ENCODE data around the gene ILRUN.
"Not testable (repeated sequence)": the region's sequence is repeated elsewhere in the genome, so short reads cannot be mapped to it uniquely, and the experiment has no call there.

The ILRUN gene

DNA sequence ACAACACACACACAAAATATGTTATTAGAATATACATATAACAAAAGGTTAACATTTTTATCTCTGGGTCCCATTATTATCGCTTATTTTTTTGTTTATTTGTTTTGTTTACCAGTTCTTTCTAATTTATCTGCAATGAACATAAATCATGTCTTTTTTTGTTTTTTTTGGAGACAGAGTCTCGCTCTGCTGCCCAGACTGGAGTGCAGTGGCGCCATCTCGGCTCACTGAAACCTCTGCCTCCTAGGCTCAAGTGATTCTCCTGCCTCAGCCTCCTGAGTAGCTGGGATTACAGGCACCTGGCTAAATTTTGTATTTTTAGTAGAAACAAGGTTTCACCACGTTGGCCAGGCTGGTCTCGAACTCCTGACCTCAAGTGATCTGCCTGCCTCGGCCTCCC lies 16.3 kb downstream of the ILRUN start:
- H3K36me3 ChIP-seq (ENCODE audit: control insufficient read depth, insufficient read depth, low read length); H3K4me3 ChIP-seq (ENCODE audit: insufficient read depth, low read depth, low read length); H3K4me1 ChIP-seq (ENCODE audit: control insufficient read depth, insufficient read depth, low read length); H3K9me3 ChIP-seq (ENCODE audit: control insufficient read depth, low read length); H3K27ac ChIP-seq (ENCODE audit: insufficient read depth, low read depth, low read length, poor library complexity, severe bottlenecking); H3K27me3 ChIP-seq (ENCODE audit: control insufficient read depth, insufficient read depth, low read length, poor library complexity, severe bottlenecking): not testable (repeated sequence)
- WGBS, 2 experiments = 90 to 93% methylated on average over 6 to 7 of the region's 7 CpGs

DNA sequence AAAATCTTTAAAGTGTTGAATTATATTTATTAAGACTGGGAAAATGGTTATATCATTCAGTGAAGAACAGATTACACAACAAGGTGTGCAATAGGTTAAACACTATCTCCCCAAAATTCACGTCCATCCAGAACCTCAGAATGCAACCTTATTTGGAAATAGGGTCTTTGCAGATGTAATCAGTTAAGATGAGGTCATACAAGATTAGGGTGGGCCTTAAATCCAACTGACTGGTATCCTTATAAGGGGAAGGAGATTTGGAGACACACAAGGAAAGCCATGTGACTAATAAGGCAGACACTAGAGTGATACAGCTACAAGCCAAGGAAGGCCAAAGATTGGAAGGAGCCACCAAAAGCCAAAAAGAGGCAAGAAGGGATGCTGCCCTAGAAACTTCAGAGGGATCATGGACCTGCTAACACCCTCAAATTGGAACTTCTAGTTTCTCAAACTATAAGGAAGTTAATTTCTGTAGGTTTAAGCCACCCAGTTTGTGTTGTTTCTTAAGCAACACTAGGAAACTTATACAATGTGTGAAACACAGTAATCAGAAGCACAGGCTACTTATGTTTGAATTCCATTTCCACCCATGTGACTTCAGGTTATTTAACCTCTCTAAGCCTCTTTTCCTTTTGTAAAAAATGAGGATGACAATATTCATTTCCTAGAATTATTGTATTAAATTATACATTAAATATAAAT lies 16.9 kb downstream of the ILRUN start:
- 100% methylated on average over 1 of the region's 1 CpG for WGBS, 2 experiments

DNA sequence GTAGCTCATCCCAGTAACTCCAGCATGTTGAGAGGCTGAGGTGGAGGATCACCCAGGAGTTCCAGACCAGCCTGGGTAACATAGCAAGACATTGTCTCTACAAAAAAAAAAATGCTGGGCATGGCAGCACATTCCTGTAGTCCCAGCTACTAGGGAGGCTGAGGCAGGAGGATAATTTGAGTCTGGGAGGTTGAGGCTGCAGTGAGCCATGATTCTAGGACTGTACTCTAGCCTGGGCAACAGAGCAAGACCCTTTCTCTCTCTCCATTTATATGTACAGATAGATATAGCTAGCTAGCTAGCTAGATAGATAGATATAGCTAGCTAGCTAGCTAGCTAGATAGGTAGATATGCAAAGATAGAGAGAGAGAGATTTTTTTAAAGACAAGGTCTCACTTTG lies 20.4 kb downstream of the ILRUN start:
- Histone ChIP-seq H3K27ac (ENCODE audit: insufficient read depth, low read depth, low read length, poor library complexity, severe bottlenecking) (no peak overlapping the region), H3K27me3 (ENCODE audit: control insufficient read depth, insufficient read depth, low read length, poor library complexity, severe bottlenecking) (no peaks in the 10 kb centered on the region), H3K4me1 (ENCODE audit: control insufficient read depth, insufficient read depth, low read length) (no peaks in the 10 kb centered on the region), H3K4me3 (ENCODE audit: insufficient read depth, low read depth, low read length) (no peak overlapping the region), H3K36me3 (ENCODE audit: control insufficient read depth, insufficient read depth, low read length) (no peaks in the 10 kb centered on the region), H3K9me3 (ENCODE audit: control insufficient read depth, low read length) (no peaks in the 10 kb centered on the region)

More for the DNA sequence above, 16.9 kb downstream of the ILRUN start:
- H3K4me3 ChIP-seq (ENCODE audit: insufficient read depth, low read depth, low read length) = no peak overlapping the region
- no peaks in the 10 kb centered on the region for H3K36me3 ChIP-seq (ENCODE audit: control insufficient read depth, insufficient read depth, low read length)
- H3K27ac ChIP-seq (ENCODE audit: insufficient read depth, low read depth, low read length, poor library complexity, severe bottlenecking) = no peak overlapping the region
- no peaks in the 10 kb centered on the region for H3K27me3 ChIP-seq (ENCODE audit: control insufficient read depth, insufficient read depth, low read length, poor library complexity, severe bottlenecking)
- no peaks in the 10 kb centered on the region for H3K4me1 ChIP-seq (ENCODE audit: control insufficient read depth, insufficient read depth, low read length)
- H3K9me3 ChIP-seq (ENCODE audit: control insufficient read depth, low read length) = no peaks in the 10 kb centered on the region

DNA sequence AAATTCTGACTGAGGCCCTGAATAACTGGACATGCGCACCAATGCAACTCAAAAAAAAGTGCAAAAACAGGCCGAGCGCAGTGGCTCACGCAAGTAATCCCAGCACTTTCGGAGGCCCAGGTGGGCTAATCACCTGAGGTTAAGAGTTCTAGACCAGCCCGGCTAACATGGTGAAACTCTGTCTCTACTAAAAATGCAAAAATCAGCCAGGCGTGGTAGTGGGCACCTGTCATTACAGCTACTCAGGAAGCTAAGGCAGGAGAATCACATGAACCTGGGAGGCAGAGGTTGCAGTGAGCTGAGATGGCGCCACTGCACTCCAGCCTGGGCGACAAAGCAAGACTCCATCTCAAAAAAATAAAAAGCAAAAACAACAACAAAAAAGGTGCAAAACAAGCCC lies 21.6 kb downstream of the ILRUN start:
- H3K27ac ChIP-seq (ENCODE audit: insufficient read depth, low read depth, low read length, poor library complexity, severe bottlenecking); H3K4me3 ChIP-seq (ENCODE audit: insufficient read depth, low read depth, low read length); H3K36me3 ChIP-seq (ENCODE audit: control insufficient read depth, insufficient read depth, low read length); H3K27me3 ChIP-seq (ENCODE audit: control insufficient read depth, insufficient read depth, low read length, poor library complexity, severe bottlenecking); H3K4me1 ChIP-seq (ENCODE audit: control insufficient read depth, insufficient read depth, low read length); H3K9me3 ChIP-seq (ENCODE audit: control insufficient read depth, low read length): not testable (repeated sequence)
- WGBS, 2 experiments = 94 to 96% methylated on average over 9 of the region's 9 CpGs

DNA sequence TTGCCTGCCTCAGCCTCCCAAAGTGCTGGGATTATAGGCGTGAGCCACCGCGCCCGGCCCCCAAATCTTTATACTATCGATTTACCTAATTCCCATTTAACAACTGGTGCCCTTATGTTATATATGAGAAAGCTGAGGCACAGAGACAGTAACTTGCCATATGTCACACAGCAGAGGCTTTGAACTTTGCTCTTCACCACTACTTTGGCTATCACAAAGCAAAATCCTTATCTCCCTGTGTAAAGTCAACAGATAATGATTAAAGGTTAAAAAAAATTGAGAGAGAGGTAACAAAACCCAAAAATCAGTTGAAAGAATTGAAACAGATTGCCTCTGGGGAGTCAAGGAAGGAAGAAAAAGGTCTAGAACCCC lies 22.3 kb downstream of the ILRUN start:
- no peak overlapping the region for H3K27ac ChIP-seq (ENCODE audit: insufficient read depth, low read depth, low read length, poor library complexity, severe bottlenecking)
- WGBS, 2 experiments = 95 to 100% methylated on average over 5 of the region's 5 CpGs

DNA sequence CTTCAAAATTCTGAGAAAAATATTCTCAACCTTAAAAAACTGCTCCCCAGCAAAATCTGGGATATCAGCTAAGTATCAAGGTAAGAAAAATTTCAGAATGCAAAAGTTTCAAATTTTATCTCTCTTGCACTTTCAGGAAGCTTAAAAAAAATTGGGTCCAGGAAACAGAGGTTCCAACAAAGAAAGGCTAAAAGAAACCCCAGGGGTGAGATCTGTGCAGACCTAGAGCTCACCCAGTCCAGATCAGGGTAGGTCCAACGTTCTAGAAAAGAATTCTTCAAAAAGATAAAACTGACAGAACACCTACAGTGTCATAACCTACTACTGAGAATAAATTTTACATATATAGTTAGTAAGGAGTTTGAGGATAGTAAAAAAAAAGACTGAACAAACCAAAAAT lies 23.5 kb downstream of the ILRUN start:
- Histone ChIP-seq H3K27me3 (ENCODE audit: control insufficient read depth, insufficient read depth, low read length, poor library complexity, severe bottlenecking) (no peaks in the 10 kb centered on the region), H3K4me3 (ENCODE audit: insufficient read depth, low read depth, low read length) (no peak overlapping the region), H3K4me1 (ENCODE audit: control insufficient read depth, insufficient read depth, low read length) (no peaks in the 10 kb centered on the region), H3K9me3 (ENCODE audit: control insufficient read depth, low read length) (no peaks in the 10 kb centered on the region), H3K36me3 (ENCODE audit: control insufficient read depth, insufficient read depth, low read length) (no peaks in the 10 kb centered on the region), H3K27ac (ENCODE audit: insufficient read depth, low read depth, low read length, poor library complexity, severe bottlenecking) (no peak overlapping the region)
- WGBS, 2 experiments = 13 to 79% methylated on average over 1 of the region's 1 CpG

More for the DNA sequence above, 22.3 kb downstream of the ILRUN start:
- H3K36me3 ChIP-seq (ENCODE audit: control insufficient read depth, insufficient read depth, low read length) = no peaks in the 10 kb centered on the region
- no peaks in the 10 kb centered on the region for H3K27me3 ChIP-seq (ENCODE audit: control insufficient read depth, insufficient read depth, low read length, poor library complexity, severe bottlenecking)
- no peaks in the 10 kb centered on the region for H3K4me1 ChIP-seq (ENCODE audit: control insufficient read depth, insufficient read depth, low read length)
- H3K9me3 ChIP-seq (ENCODE audit: control insufficient read depth, low read length) = no peaks in the 10 kb centered on the region
- H3K4me3 ChIP-seq (ENCODE audit: insufficient read depth, low read depth, low read length) = no peak overlapping the region

DNA sequence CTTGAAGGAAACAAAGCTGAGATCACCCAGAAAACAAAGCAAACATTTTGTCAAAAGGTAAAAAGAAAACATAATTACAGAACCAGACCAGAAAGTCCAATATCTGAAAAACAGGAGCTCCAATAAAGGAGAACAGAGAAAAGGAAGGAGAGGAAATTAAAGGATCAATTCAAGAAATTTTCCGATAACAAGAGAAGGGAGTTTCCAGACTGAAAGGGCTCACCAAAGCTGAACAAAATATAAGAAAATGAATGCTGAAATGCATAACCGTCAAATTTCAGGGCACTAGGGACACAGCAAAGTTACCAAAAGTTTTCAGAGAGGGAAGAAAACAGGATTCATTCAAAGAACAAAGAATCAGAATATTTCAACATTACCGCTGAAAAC lies 23.9 kb downstream of the ILRUN start:
- H3K36me3 ChIP-seq (ENCODE audit: control insufficient read depth, insufficient read depth, low read length) = no peaks in the 10 kb centered on the region
- H3K4me1 ChIP-seq (ENCODE audit: control insufficient read depth, insufficient read depth, low read length) = no peaks in the 10 kb centered on the region
- no peaks in the 10 kb centered on the region for H3K9me3 ChIP-seq (ENCODE audit: control insufficient read depth, low read length)
- 92 to 97% methylated on average over 3 of the region's 3 CpGs for WGBS, 2 experiments
- no peak overlapping the region for H3K4me3 ChIP-seq (ENCODE audit: insufficient read depth, low read depth, low read length)
- H3K27me3 ChIP-seq (ENCODE audit: control insufficient read depth, insufficient read depth, low read length, poor library complexity, severe bottlenecking) = no peaks in the 10 kb centered on the region
- H3K27ac ChIP-seq (ENCODE audit: insufficient read depth, low read depth, low read length, poor library complexity, severe bottlenecking) = no peak overlapping the region

DNA sequence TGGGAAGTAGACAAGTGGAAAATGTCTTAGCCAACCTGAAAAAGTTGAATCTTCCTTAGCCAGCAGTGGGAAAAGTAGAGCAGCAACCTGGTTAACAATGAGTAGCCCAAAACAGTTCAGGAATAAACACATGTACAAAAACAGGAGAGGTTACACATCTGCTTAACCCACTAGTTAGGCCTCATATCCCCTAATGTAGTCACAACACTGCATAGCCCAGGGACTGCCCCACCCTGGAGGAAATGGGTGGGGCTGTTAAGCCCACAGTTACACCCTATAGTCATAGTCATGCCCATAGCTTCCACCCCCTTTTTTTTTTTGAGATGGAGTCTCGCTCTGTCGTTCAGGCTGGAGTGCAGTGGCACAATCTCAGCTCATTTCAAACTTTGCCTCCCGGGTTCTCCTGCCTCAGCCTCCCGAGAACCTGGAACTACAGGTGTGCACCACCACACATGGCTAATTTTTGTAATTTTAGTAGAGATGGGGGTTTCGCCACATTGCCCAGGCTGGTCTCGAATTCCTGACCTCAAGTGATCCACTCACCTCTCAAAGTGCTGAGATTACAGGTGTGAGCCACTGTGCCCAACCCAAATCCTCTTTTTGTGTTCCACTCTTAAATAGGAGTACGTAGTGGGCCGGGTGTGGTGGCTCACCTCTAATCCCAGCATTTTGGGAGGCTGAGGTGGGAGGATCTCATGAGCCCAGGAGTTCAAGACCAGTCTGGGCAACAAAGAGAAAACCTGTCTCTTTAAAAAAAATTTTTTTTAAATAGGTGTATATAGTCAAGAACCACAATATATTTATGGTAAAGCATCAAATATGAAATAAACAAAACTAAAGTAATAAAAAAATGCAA lies 24.5 kb downstream of the ILRUN start:
- Histone ChIP-seq H3K27me3 (ENCODE audit: control insufficient read depth, insufficient read depth, low read length, poor library complexity, severe bottlenecking) (no peaks in the 10 kb centered on the region), H3K4me3 (ENCODE audit: insufficient read depth, low read depth, low read length) (no peak overlapping the region), H3K9me3 (ENCODE audit: control insufficient read depth, low read length) (no peaks in the 10 kb centered on the region), H3K36me3 (ENCODE audit: control insufficient read depth, insufficient read depth, low read length) (no peaks in the 10 kb centered on the region), H3K4me1 (ENCODE audit: control insufficient read depth, insufficient read depth, low read length) (no peaks in the 10 kb centered on the region), H3K27ac (ENCODE audit: insufficient read depth, low read depth, low read length, poor library complexity, severe bottlenecking) (no peak overlapping the region)
- WGBS, 2 experiments = 90 to 93% methylated on average over 8 of the region's 8 CpGs

DNA sequence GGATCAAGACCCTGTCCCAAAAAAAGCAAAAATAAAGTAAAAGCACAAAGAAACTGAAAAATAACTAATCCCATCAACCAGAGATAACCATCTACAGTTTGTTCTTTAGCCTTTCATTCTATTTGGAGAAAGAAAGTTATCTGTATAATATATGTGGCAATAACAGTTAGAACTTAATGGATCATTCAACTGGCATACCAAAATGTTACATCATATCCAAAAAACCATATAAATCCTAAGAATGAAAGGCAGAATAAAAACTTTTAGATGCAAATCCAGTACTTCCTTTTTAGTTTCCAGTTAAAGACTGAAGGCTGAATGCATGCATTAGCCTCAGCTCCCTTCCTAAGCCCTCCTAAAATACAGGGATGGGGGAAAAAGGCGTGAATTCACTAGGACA lies 25.2 kb downstream of the ILRUN start:
- WGBS, 2 experiments = 88 to 94% methylated on average over 1 of the region's 1 CpG
- H3K4me3 ChIP-seq (ENCODE audit: insufficient read depth, low read depth, low read length) = no peak overlapping the region

DNA sequence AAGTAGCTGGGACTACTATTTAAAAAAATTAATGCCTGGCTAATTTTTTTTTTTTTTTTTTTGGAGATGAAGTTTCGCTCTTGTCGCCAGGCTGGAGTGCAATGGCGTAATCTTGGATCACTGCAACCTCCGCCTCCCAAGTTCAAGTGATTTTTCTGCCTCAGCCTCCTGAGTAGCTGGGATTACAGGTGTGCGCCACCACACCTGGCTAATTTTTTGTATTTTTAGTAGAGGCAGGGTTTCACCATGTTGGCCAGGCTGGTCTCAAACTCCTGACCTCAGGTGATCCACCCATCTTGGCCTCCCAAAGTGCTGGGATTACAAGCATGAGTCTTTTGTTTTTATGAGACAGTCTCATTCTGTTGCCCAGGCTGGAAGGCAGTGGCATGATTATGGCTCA lies 27.8 kb downstream of the ILRUN start:
- not testable (repeated sequence) for H3K27me3 ChIP-seq (ENCODE audit: control insufficient read depth, insufficient read depth, low read length, poor library complexity, severe bottlenecking); H3K36me3 ChIP-seq (ENCODE audit: control insufficient read depth, insufficient read depth, low read length); H3K4me1 ChIP-seq (ENCODE audit: control insufficient read depth, insufficient read depth, low read length); H3K4me3 ChIP-seq (ENCODE audit: insufficient read depth, low read depth, low read length); H3K27ac ChIP-seq (ENCODE audit: insufficient read depth, low read depth, low read length, poor library complexity, severe bottlenecking); H3K9me3 ChIP-seq (ENCODE audit: control insufficient read depth, low read length)
- WGBS, 2 experiments = 89 to 97% methylated on average over 5 of the region's 5 CpGs

More for the DNA sequence above, 25.2 kb downstream of the ILRUN start:
- no peaks in the 10 kb centered on the region for H3K27me3 ChIP-seq (ENCODE audit: control insufficient read depth, insufficient read depth, low read length, poor library complexity, severe bottlenecking)
- no peaks in the 10 kb centered on the region for H3K4me1 ChIP-seq (ENCODE audit: control insufficient read depth, insufficient read depth, low read length)
- H3K9me3 ChIP-seq (ENCODE audit: control insufficient read depth, low read length) = no peaks in the 10 kb centered on the region
- H3K27ac ChIP-seq (ENCODE audit: insufficient read depth, low read depth, low read length, poor library complexity, severe bottlenecking) = no peak overlapping the region
- H3K36me3 ChIP-seq (ENCODE audit: control insufficient read depth, insufficient read depth, low read length) = no peaks in the 10 kb centered on the region
